Right atrium auricular region (tissue), 2 donors: ENCODE results near the gene PVALEF. TPM values are rescaled to one million over a fixed set of nuclear protein-coding genes. Genes with fewer than 3 reads are reported as not detected.

Experiments
- DNase-seq: peaks from one replicate; pipeline ENCODE4 v3.0.0-alpha.2; 2019; ENCODE audit warnings: low spot score
- H3K27ac ChIP-seq, 2 donors: fragments of 200-600 bp; sonication (generic); 1 replicate in 1 of 2; 2 replicates in 1 of 2; pipeline ENCODE4 v1.5.1; 2016 to 2019
- H3K27me3 ChIP-seq, 2 donors: fragments of 200-600 bp; sonication (generic); one replicate each; pipeline versions ENCODE4 v1.5.1 to v1.6.0; 2017 to 2019
- H3K36me3 ChIP-seq: fragments of 200-600 bp; sonication (generic); one replicate; pipeline ENCODE4 v1.5.1; 2016
- H3K4me1 ChIP-seq, 2 donors: fragments of 200-600 bp; sonication (generic); one replicate each; pipeline versions ENCODE4 v1.5.1 to v1.6.0; 2017 to 2019
- H3K4me3 ChIP-seq, 2 donors: fragments of 200-600 bp; sonication (generic); 1 replicate in 1 of 2; 2 replicates in 1 of 2; pipeline ENCODE4 v1.5.1; 2017 to 2019; ENCODE audit warnings: mild to moderate bottlenecking in 1 of 2, moderate library complexity in 1 of 2
- H3K9me3 ChIP-seq, 2 donors: fragments of 200-600 bp; sonication (generic); one replicate each; pipeline ENCODE4 v1.5.1; 2019
- CTCF ChIP-seq, 2 donors: fragments of 200-600 bp; sonication (generic); IDR thresholded peaks; one replicate each; pipeline ENCODE4 v1.5.1; 2019; ENCODE audit warnings: antibody characterized with exemption in 2 of 2
- total RNA-seq, 2 donors: library from RNA; depleted of rRNA; stranded (reverse); fragments of >200 nt; gene quantifications; one replicate each; pipeline ENCODE4 v1.1.0, GENCODE V29; 2016

Gene PVALEF
- total RNA-seq, 2 donors from 2014 or later = not detected

GRCh38 chr17:81178136-81179091, 13.1 kb downstream of the PVALEF start:
- H3K27ac ChIP-seq = no peak overlapping the region
- no peak for DNase-seq

GRCh38 chr17:81179220-81179619, 13.9 kb downstream of the PVALEF start:
- Histone ChIP-seq H3K4me1 (no peaks in the 10 kb centered on the region), H3K27ac (no peak overlapping the region), H3K9me3 (peaks cover 0 to 6% of the 10 kb centered on the region in 2 donors), H3K27me3 (no peaks in the 10 kb centered on the region), H3K4me3 (no peak overlapping the region), H3K36me3 (no peaks in the 10 kb centered on the region)
- no peak for TF ChIP-seq CTCF (IDR thresholded peaks at IDR 0.05)
- no peak for DNase-seq

More at GRCh38 chr17:81178136-81179091, 13.1 kb downstream of the PVALEF start:
- TF ChIP-seq CTCF (IDR thresholded peaks at IDR 0.05) = no peak
- Histone ChIP-seq H3K36me3 (no peaks in the 10 kb centered on the region), H3K9me3 (peaks cover 0 to 6% of the 10 kb centered on the region in 2 donors), H3K4me3 (no peak overlapping the region), H3K27me3 (no peaks in the 10 kb centered on the region), H3K4me1 (no peaks in the 10 kb centered on the region)

GRCh38 chr17:81179861-81180260, 14.6 kb downstream of the PVALEF start:
- Histone ChIP-seq H3K4me1 (no peaks in the 10 kb centered on the region), H3K27me3 (no peaks in the 10 kb centered on the region), H3K27ac (no peak overlapping the region), H3K4me3 (no peak overlapping the region), H3K36me3 (no peaks in the 10 kb centered on the region), H3K9me3 (peaks cover 0 to 6% of the 10 kb centered on the region in 2 donors)
- no peak for TF ChIP-seq CTCF (IDR thresholded peaks at IDR 0.05)
- DNase-seq = no peak

- Histone ChIP-seq H3K27me3 (no peaks in the 10 kb centered on the region), H3K27ac (no peak overlapping the region), H3K4me1 (no peaks in the 10 kb centered on the region), H3K9me3 (no peaks in the 10 kb centered on the region), H3K36me3 (no peaks in the 10 kb centered on the region), H3K4me3 (no peak overlapping the region)
- no peak for TF ChIP-seq CTCF (IDR thresholded peaks at IDR 0.05)
- no peak for DNase-seq
Observed at GRCh38 chr17:81180836-81181810, 15.8 kb downstream of the PVALEF start.

GRCh38 chr17:81181811-81182185, 16.5 kb downstream of the PVALEF start:
- Histone ChIP-seq H3K27ac (no peak overlapping the region), H3K27me3 (no peaks in the 10 kb centered on the region), H3K4me1 (no peaks in the 10 kb centered on the region), H3K4me3 (no peak overlapping the region), H3K36me3 (no peaks in the 10 kb centered on the region), H3K9me3 (no peaks in the 10 kb centered on the region)
- TF ChIP-seq CTCF (IDR thresholded peaks at IDR 0.05) = no peak
- no peak for DNase-seq
